GM18867 (cell line): Measurements from ENCODE around the gene CAMK2N1.

Experiments
- ATAC-seq: cut with Tn5 transposase; IDR thresholded peaks from one replicate; pipeline ENCODE4 v1.9.1; 2021; ENCODE audit warnings: mild to moderate bottlenecking, moderate library complexity; ENCODE audit not compliant: unreplicated experiment

Gene CAMK2N1

DNA sequence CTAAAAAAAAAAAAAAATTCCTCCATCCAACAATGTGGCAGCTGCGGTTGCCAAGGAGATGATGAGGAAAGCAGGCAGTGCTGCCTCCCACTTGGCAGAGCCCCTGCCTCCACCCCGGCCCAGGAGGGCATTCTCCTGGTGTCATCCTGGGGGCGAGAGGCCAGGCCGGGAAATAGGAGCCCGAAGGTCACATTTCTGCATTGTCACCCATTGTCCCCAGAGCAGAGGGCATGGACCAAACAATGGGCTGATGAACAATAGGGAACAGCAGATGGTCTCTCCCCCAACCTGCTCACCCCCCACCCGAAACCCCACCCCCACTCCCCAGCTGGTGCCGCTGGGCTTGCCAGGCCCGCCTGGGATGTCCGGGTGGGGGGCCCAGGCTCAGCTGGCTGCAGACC is 37.3 kb downstream of the CAMK2N1 start:
- no peak for ATAC-seq

- no peak for ATAC-seq
Observed at GRCh38 chr1:20447794-20448193, 38.2 kb downstream of the CAMK2N1 start.

GRCh38 chr1:20446796-20447195 is 39.2 kb downstream of the CAMK2N1 start:
- no peak for ATAC-seq

GRCh38 chr1:20445956-20446355 is 40.1 kb downstream of the CAMK2N1 start:
- ATAC-seq: no peak

- ATAC-seq: no peak
Observed at GRCh38 chr1:20443703-20444586, 42.1 kb downstream of the CAMK2N1 start.

- no peak for ATAC-seq
Observed at GRCh38 chr1:20442920-20443625, 42.9 kb downstream of the CAMK2N1 start.

DNA sequence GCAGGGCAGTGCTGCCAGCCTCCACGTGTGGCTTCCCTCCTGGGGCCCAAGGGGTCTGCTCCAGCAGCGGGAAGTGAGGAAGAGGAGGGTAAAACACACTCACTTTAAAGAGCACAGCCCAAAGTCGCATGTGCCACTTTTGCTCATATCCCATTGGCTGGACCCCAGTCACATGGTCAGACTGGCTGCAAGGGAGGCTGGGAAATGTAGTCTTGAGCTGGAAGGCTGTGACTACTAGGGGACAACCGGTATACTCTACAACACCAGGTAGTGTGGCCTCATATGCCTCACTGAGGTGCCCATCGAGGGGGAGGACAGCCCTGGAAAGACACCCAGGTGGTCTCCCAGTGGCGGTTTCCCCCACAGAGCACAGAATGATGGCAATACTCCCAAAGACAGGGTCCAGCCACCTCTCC is 45.2 kb downstream of the CAMK2N1 start:
- ATAC-seq: no peak

DNA sequence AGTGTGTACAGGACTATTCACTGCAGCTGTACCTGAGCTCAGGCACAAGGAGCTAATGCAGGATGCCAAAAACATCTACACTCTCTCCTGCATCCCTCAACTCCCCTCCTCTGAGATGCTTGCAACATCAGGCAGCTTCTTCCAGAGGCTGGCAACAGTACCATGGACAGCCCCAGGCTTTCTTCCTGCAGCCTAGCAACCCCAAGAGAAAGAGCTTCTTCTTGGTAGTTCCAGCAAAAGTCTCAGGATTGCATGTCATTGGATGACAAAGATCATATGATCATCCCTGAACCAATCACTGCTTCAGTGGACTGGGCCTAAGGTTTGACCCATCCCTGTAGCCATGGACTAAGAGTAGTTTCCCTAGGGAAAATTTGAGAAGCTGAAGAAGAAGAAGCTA is 46.7 kb downstream of the CAMK2N1 start:
- ATAC-seq: no peak

DNA sequence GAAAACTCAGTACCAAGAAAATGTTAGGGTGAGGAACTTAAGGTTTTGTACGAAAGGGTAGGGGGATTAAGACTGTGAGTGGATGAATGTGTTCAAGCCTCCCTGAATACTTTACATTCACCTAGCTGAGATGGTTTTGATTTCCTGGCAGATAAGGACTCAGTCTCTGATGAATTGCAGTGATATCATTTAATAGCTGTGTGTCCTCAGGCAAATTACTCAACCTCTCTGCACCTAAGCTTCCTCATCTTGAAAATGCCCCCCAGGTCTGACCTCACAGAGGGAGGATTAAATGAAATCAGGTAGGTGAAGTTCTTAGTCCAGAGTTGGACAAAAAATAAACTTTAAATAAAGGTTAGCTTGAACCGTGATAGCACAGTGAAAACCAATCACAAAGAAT is 48.4 kb downstream of the CAMK2N1 start:
- no peak for ATAC-seq

GRCh38 chr1:20432891-20433290 is 53.1 kb downstream of the CAMK2N1 start:
- no peak for ATAC-seq
